K562 (cell line): ENCODE results near the gene TMEM132E. TPM values are rescaled to one million over a fixed set of nuclear protein-coding genes. Genes with fewer than 3 reads are reported as not detected.

Experiments used
- ATAC-seq: fragments of 200-7000 bp; cut with Tn5 transposase; 3 replicates; pipeline ENCODE4 v1.9.1; 2020; ENCODE audit warnings: moderate library complexity
- BruUV-seq: library from RNA; stranded (reverse); fragments of 400-500 nt; replicated peaks from 2 replicates; lab custom pipeline; 2021; lab: Mats Ljungman, UMichigan
- CTCF ChIA-PET: fragments of 300-600 bp; formaldehyde crosslinking; extraction: SDS; loops from one replicate; lab custom pipeline; 2021; ENCODE audit warnings: low intra/inter-chr PET ratio; lab: Yijun Ruan, JAX
- POLR2A ChIA-PET: fragments of 300-600, 350-650 bp; sonication (Branson Sonifier 250); formaldehyde crosslinking; extraction: SDS; loops from one replicate; lab custom pipeline; 2021; ENCODE audit warnings: antibody characterized with exemption, inconsistent platforms; lab: Yijun Ruan, JAX
- DNase-seq, 4 experiments: peaks; one replicate each; pipeline versions ENCODE4 v3.0.0 to v3.0.0-alpha.2; 2011 to 2018; ENCODE audit warnings: low spot score in 3 of 4, mixed read lengths in 3 of 4; ENCODE audit errors: extremely low read depth in 1 of 4
- FAIRE-seq: peaks from 2 replicates; lab custom pipeline; 2011; peaks lifted over from hg19 to GRCh38; lab: Jason Lieb, UNC
- H2AFZ ChIP-seq: 2 replicates; pipeline ENCODE4 v1.6.0; 2011; ENCODE audit warnings: low read depth, low read length, control low read depth, inconsistent platforms
- H3K27ac ChIP-seq: fragments of 200-600 bp; 3 replicates; pipeline ENCODE4 v1.8.0; 2011; ENCODE audit warnings: low read depth, mild to moderate bottlenecking, control low read depth, inconsistent platforms, low read length, moderate library complexity, mixed read lengths; ENCODE audit errors: extremely low read depth
- H3K27me3 ChIP-seq, 2 experiments: fragments of 300-600 bp in 1 of 2; 2 replicates in 1 of 2; 3 replicates in 1 of 2; pipeline versions ENCODE4 v1.6.0 to v1.8.0; 2011; ENCODE audit warnings: inconsistent platforms in 2 of 2, low read length in 2 of 2, mild to moderate bottlenecking in 1 of 2, mixed read lengths in 1 of 2, moderate library complexity in 1 of 2; ENCODE audit not compliant: control insufficient read depth in 2 of 2, insufficient read depth in 2 of 2
- H3K36me3 ChIP-seq: fragments of 300-600 bp; 3 replicates; pipeline ENCODE4 v1.8.0; 2011; ENCODE audit warnings: mild to moderate bottlenecking, low read length, inconsistent platforms; ENCODE audit not compliant: control insufficient read depth, insufficient read depth
- H3K4me1 ChIP-seq, 2 experiments: fragments of 200-600 bp in 1 of 2; replicated peaks in 1 of 2; 2 replicates in 1 of 2; 3 replicates in 1 of 2; pipeline versions ENCODE4 v1.5.1 to v1.8.0; 2011; ENCODE audit warnings: inconsistent platforms in 2 of 2, low read length in 2 of 2, mild to moderate bottlenecking in 1 of 2, mixed read lengths in 1 of 2, moderate library complexity in 1 of 2; ENCODE audit not compliant: control insufficient read depth in 2 of 2, insufficient read depth in 2 of 2
- H3K4me2 ChIP-seq: 2 replicates; pipeline ENCODE4 v1.6.1; 2011; ENCODE audit warnings: low read length, control low read depth, inconsistent platforms, mixed read lengths; ENCODE audit not compliant: insufficient read depth
- H3K4me3 ChIP-seq: fragments of 200-600 bp; sonication (generic), shearing (Covaris generic); 2 replicates; pipeline ENCODE4 v1.5.1; 2016; ENCODE audit warnings: control low read depth, inconsistent platforms
- H3K79me2 ChIP-seq: fragments of 200-600 bp; 3 replicates; pipeline ENCODE4 v1.8.0; 2011; ENCODE audit warnings: low read length, inconsistent platforms; ENCODE audit not compliant: control insufficient read depth, insufficient read depth
- H3K9ac ChIP-seq, 2 experiments: 2 replicates each; pipeline versions ENCODE4 v1.6.0 to v1.6.1; 2011; ENCODE audit warnings: low read depth in 2 of 2, low read length in 2 of 2, control low read depth in 1 of 2, inconsistent platforms in 1 of 2, mild to moderate bottlenecking in 1 of 2, mixed read lengths in 1 of 2; ENCODE audit not compliant: insufficient read depth in 1 of 2
- H3K9me1 ChIP-seq: one replicate; pipeline ENCODE4 v1.6.0; 2011; ENCODE audit warnings: inconsistent platforms, mild to moderate bottlenecking, low read length, moderate library complexity; ENCODE audit not compliant: control insufficient read depth, insufficient read depth
- H3K9me3 ChIP-seq: replicated peaks from 2 replicates; pipeline ENCODE4 v1.5.1; 2011; ENCODE audit warnings: low read depth, low read length, inconsistent platforms; ENCODE audit not compliant: control insufficient read depth, insufficient read depth
- H4K20me1 ChIP-seq: replicated peaks from 2 replicates; pipeline ENCODE4 v1.6.1; 2011; ENCODE audit warnings: low read length, inconsistent platforms, mixed read lengths; ENCODE audit not compliant: control insufficient read depth, insufficient read depth
- FOXP1 ChIP-seq: sonication (generic); formaldehyde crosslinking; IDR thresholded peaks from 2 replicates; pipeline ENCODE4 v1.8.0; 2022; ENCODE audit warnings: mild to moderate bottlenecking, missing genetic modification reagents
- NELFE ChIP-seq: IDR thresholded peaks from 2 replicates; pipeline ENCODE4 v1.6.1; 2011; ENCODE audit warnings: mild to moderate bottlenecking; ENCODE audit not compliant: insufficient read depth, insufficient read length
- NFIC ChIP-seq: fragments of 450-650 bp; IDR thresholded peaks from 2 replicates; pipeline ENCODE4 v1.6.1; 2017; ENCODE audit warnings: mild to moderate bottlenecking, inconsistent platforms
- NFIX ChIP-seq: fragments of 250-450 bp; sonication (Bioruptor Pico); IDR thresholded peaks from 2 replicates; pipeline ENCODE4 v1.4.0; 2020; ENCODE audit warnings: low read depth, mild to moderate bottlenecking, moderate library complexity
- RFX5 ChIP-seq: IDR thresholded peaks from 2 replicates; pipeline ENCODE4 v1.6.1; 2011; ENCODE audit warnings: low read depth, mild to moderate bottlenecking, improper control_type of control experiment, low read length
- ZFP36 ChIP-seq: fragments of 150-350 bp; IDR thresholded peaks from 2 replicates; pipeline ENCODE4 v1.6.1; 2018; ENCODE audit warnings: low read length, low read depth; ENCODE audit not compliant: partially characterized antibody
- WGBS: fragments of 100-300 bp; shearing (Covaris generic); methylation state at CpG from one replicate; pipeline ENCODE4 v1.1.6; 2016; ENCODE audit warnings: low coverage, mixed read lengths; ENCODE audit not compliant: insufficient coverage; ENCODE audit errors: missing lambda C conversion rate; 5-methylcytosine and 5-hydroxymethylcytosine counted together
- in situ Hi-C: fragments of 300-500 bp; cut with MboI; formaldehyde crosslinking; loops from 4 replicates; pipeline ENCODE4 v1.15.0; 2018; ENCODE audit warnings: inconsistent platforms, mixed read lengths
- intact Hi-C: fragments of 100-400 bp; cut with micrococcal nuclease; formaldehyde crosslinking; loops from 2 replicates; pipeline ENCODE4 v1.14.2; 2022
- polyA plus RNA-seq, 8 experiments: library from polyadenylated mRNA; depleted of rRNA in 4 of 8; stranded (reverse) in 5 of 8; unstranded in 3 of 8; fragments of >200 nt; fragmentation: Nextera tagmentation in 2 of 8; fragmentation: Illumina TruSeq in 1 of 8; extraction: Ambion mirVana in 2 of 8; extraction: Trizol in 1 of 8; gene quantifications; 2 replicates each; pipeline versions ENCODE4 v1.2.1 to v1.2.3, GENCODE V29; 2011 to 2014; ENCODE audit warnings: inconsistent platforms in 1 of 8, missing spikeins in 1 of 8
- total RNA-seq, 7 experiments: library from RNA; depleted of rRNA in 6 of 7; stranded (reverse); fragments of >200 nt in 6 of 7; fragmentation: Illumina TruSeq in 2 of 7; extraction: Trizol in 2 of 7; gene quantifications; 2 replicates each; pipeline versions ENCODE4 v1.2.1 to v1.2.3, GENCODE V29; 2011 to 2021; ENCODE audit warnings: low replicate concordance in 1 of 7
- TF ChIP-seq, protein P1 (sequence below), 3 experiments: IDR thresholded peaks in 2 of 3; conservative IDR thresholded peaks in 1 of 3; 2 replicates each; pipeline ENCODE4 v1.5.1; 2011 to 2012; ENCODE audit warnings: low read length in 3 of 3, mild to moderate bottlenecking in 3 of 3, control low read depth in 2 of 3, improper control_type of control experiment in 1 of 3, inconsistent platforms in 1 of 3, low read depth in 1 of 3, mixed read lengths in 1 of 3, moderate library complexity in 1 of 3; ENCODE audit not compliant: insufficient read depth in 2 of 3

TMEM132E gene
- total and polyA plus RNA-seq, 9 of the 15 experiments (the other 6 are each of a cell fraction or from before 2014, with no cell fraction given) = not detected

DNA sequence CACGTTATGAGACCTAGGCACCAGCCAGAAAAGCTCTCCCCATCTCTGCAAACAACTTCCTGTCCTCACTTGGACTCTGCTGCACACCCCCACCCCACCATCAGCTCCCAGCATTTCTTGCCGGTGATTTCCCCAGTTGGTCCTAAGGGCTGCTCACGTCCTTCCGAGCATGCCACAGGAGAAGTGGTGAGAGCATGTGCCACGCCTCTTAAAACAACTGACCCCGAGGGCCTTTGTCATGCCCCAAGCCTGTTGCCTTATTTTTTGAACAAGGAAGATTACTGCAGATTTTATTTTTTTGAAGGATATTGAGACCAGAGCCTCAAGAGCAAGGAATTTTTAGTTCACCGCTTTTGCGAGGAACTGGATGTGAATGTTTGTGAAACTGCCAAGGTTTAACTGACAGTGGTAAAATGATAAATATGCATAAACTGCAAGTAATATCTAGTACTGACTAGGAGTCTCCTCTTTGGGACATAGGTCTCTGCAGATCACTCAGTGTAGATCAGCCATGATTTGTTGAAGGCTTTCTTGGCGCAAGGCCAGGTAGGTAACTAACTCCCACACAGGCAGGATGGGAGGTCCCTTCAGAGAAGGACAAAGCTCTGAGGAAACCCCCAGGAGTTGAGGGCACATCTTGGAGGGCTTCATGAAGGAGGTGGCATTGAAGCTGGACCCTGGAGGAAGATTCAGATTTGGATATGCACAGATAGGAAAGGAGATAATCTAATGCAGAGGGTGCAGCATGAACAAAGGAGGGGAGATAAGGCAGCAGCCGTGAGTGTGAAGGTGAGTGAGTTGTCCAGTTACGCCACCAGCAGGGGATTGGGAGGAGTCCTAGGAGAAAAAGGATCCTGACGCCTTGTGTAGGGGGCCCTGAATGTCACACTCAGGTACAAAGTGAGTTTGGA lies 44.7 kb downstream of the TMEM132E start:
- peaks cover 0 to 7% of the 10 kb centered on the region in 2 experiments; a peak in 2 of 5 replicates for H3K4me1 ChIP-seq
- in situ Hi-C loops = no loop called here
- POLR2A ChIA-PET = no interaction called here
- 5% methylated on average over 12 of the region's 12 CpGs for WGBS
- H3K4me2 ChIP-seq = no peak overlapping the region
- H3K9me1 ChIP-seq = peaks cover 2% of the 10 kb centered on the region
- DNase-seq (peak in 1 of 4 experiments; percentile 22), FAIRE-seq (no peak), ATAC-seq (peak; percentile 37; the same call in 1 of the 3 replicates)
- H3K27me3 ChIP-seq = peaks cover 3 to 26% of the 10 kb centered on the region in 2 experiments; a peak in 4 of 5 replicates
- CTCF ChIA-PET = no interaction called here
- no peaks in the 10 kb centered on the region for H3K9me3 ChIP-seq
- H3K9ac ChIP-seq = no peak overlapping the region
- no peak overlapping the region for H3K27ac ChIP-seq
- H2AFZ ChIP-seq = no peak overlapping the region
- H3K36me3 ChIP-seq = no peaks in the 10 kb centered on the region
- intact Hi-C loops = no loop called here
- 0 out of 2 replicates have a peak, but pooled peaks cover 4% of the 10 kb centered on the region for H4K20me1 ChIP-seq
- no peaks in the 10 kb centered on the region for H3K79me2 ChIP-seq
- TF ChIP-seq NFIX = peak; percentile 28; the same call in 1 of the 2 replicates
- no peak for TF ChIP-seq RFX5
- no peak for TF ChIP-seq NELFE
- no peak for TF ChIP-seq FOXP1 (CRISPR knock-in tag)
- TF ChIP-seq, protein P1, sequence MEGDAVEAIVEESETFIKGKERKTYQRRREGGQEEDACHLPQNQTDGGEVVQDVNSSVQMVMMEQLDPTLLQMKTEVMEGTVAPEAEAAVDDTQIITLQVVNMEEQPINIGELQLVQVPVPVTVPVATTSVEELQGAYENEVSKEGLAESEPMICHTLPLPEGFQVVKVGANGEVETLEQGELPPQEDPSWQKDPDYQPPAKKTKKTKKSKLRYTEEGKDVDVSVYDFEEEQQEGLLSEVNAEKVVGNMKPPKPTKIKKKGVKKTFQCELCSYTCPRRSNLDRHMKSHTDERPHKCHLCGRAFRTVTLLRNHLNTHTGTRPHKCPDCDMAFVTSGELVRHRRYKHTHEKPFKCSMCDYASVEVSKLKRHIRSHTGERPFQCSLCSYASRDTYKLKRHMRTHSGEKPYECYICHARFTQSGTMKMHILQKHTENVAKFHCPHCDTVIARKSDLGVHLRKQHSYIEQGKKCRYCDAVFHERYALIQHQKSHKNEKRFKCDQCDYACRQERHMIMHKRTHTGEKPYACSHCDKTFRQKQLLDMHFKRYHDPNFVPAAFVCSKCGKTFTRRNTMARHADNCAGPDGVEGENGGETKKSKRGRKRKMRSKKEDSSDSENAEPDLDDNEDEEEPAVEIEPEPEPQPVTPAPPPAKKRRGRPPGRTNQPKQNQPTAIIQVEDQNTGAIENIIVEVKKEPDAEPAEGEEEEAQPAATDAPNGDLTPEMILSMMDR (IDR thresholded peaks at IDR 0.05 in 2 of 3, conservative IDR thresholded peaks at IDR 0.05 in 1 of 3; ENCODE audit: insufficient read depth in 2 of 3, low read depth in 1 of 3, low read length in 3 of 3) = 0 out of 6 replicates have a peak, but pooled peaks of 1 of the 3 experiments have one; percentile 11
- TF ChIP-seq NFIC = peak; percentile 84
- TF ChIP-seq ZFP36 = peak; percentile 46
- H3K4me3 ChIP-seq = no peak overlapping the region
- BruUV-seq = no TSS peak
